Measurements from ENCODE around the gene PTPN7.
A peak's percentile ranks its signal among the peaks of the same experiment; 100 is the strongest.

Gene PTPN7

DNA sequence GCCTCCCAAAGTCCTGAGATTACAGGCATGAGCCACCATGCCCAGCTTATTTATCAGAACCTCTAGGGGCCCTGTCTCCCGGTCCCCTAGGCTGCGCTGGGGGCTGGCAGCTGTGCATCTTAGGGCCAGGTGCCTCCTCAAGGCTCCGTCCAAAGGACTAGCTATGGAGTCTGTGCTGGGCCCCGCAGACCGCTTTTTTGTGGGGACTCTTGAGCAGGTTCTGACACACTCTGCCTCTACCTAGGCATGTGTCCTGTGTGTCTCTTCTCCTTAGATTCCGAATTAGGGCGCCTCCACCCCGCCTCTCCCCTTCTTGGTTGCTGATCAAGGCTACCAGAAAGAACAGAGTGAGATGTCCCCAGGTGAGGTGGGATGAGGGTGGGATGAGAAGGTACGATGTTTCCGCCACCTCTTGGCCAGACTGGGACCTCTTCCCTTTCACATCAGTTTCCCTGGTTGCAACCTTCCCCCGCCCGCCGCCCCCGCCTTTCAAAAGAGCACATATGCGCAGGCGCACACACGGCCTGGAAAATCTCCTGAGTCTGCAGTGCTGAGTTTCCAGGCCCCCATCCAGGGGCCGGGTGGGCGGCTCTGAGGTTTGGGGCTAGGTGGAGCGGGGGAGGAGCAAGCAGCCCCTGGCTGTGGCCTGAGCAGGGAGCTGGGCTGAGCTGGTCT lies 5.0 kb upstream of the PTPN7 start:
- peak; percentile 65 for DNase-seq

DNA sequence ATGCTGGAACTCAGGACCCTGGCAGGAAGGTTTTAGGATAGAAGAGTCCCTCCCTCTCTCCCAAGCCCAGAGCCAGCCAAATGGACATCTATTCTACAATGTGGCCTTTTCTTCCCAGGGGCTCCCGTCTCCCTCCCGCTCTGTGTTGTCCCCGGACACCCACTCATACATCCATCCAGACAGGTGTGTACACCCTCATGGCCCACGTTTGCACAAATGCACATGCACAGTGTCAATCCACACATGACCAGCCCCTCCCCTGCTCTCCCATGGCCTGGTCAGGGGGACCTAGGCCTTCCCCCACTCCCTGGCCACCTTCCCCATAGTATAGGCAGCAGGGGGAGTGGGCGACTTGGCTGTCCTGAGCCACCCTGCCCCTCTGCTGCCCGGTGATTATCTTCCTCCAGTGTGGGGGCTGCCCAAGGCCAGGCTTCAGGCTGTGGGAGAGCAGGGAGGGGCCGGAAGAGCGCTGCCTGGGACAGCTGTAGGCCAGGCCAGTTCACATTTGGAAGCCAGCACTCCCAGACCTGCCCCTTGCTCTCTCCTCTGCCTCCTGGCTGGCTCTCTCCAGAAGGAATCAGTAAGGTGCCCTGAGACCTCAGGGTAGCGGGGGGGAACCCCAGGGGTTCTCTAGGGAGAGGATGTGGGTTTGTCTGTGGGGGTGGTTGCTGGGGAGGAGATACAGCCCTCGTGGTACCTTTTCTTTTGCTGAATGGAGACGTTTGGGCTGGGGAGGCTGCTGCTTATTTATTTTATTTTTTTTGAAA lies 4.1 kb upstream of the PTPN7 start:
- DNase-seq: peak; percentile 83

DNA sequence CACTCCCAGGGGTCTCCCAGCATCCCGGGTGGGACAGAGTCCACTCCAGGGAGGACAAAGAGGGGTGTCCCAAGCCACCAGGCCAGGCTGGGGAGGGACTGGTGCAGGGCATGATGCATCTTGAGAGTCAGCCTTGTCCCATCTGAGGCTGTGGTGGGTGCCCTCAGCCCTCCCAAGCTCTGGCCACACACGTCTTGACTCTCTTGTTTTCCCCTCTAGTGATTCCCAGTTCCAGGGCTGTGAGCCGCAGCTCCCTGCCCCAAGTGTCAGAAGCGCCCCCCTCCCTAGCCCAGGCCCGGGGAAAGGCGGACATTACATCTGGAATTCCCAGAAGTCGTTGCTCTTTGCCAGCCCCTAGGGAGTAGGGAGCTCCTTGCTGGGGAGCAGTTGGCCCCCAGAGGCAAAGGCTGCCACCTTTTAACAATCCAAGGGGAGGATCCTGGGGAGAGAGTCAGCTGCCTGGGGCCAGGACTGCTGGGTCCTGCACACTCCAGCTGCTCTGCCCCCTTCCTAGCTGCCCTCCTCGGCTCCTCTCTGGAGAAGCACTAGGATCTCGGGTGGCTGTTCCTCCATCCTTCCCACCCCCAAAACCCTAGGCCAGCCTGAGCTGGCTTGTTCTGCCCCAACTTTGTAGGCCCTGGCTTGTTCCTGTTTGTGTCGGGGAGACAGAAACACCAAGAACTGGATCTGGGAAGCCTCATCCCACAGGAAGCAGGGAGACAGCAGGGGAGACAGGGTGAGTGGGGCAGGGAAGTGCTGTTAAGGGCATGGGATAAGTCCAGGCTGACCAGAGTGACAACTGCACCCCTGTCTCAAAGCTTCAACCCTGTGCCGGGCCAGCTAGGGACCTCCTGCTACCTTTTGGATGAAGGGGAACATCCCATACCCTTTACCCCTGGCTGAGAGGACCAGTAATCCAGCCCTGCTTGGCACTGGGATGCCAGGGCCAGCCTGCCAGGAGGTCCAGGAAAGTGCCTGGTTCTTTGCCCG lies 3.2 kb upstream of the PTPN7 start:
- DNase-seq: no peak

DNA sequence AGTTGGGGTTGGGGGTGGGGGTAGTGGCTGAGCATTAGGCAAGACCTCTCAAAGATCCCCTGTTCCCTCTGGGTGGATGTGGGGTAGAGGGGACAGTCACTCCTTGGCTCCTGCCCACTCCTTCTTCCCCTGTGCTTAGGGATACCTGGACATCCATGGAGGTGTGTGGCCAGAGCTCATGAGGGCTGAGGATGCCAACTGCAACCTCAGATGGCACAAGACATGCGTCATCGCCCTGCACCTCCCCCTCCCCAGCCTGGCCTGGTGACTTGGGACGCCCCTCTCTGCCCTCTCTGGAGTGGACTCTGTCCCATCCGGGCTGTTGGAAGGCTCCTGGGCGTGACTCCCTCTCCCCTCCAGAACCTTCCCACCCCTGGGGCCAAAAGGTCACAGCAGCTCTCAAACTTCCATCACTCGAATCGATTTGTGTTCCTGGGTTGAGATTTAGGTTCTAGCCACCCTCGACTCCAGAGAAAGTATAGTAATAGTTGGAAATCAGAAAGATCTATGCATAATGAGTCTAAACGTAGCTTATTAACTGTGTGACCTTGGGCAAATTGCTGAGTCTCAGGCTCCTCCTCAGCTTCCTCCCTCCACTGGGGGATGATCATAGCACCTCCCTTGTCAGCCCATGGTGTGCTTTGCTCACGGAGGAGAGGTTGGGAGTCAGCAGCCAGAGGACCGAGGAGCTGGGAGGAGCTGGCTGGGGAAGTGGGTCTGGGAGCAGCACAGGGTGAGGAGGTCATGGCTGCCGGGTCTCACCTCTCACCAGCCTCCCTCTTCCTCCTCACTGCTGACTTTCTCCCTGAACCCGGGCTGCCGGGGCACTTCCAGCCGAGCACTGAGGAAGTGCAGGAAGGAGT lies 2.2 kb upstream of the PTPN7 start:
- peak; percentile 66 for DNase-seq

DNA sequence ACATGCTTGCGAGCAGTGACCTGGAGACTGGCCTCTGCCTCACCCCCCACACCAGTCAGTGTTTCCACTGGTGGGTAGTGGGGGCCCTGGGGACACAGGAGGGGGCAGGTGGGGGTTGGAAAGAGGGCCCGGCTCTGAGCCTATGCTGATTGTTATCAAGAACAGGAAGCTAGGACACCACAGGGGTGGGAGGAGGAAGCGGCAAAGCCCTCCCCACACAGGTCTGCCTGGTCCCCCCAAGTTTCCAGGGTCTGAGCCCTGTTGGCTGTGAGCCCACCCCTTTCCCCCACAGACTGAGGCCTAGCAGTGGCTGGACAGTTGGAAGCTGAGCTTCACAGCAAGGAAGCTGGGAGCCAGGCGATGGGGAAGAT lies 1.6 kb upstream of the PTPN7 start:
- DNase-seq: peak; percentile 71

GRCh38 chr1:202161151-202162046 lies 997 bp upstream of the PTPN7 start:
- no peak for DNase-seq

DNA sequence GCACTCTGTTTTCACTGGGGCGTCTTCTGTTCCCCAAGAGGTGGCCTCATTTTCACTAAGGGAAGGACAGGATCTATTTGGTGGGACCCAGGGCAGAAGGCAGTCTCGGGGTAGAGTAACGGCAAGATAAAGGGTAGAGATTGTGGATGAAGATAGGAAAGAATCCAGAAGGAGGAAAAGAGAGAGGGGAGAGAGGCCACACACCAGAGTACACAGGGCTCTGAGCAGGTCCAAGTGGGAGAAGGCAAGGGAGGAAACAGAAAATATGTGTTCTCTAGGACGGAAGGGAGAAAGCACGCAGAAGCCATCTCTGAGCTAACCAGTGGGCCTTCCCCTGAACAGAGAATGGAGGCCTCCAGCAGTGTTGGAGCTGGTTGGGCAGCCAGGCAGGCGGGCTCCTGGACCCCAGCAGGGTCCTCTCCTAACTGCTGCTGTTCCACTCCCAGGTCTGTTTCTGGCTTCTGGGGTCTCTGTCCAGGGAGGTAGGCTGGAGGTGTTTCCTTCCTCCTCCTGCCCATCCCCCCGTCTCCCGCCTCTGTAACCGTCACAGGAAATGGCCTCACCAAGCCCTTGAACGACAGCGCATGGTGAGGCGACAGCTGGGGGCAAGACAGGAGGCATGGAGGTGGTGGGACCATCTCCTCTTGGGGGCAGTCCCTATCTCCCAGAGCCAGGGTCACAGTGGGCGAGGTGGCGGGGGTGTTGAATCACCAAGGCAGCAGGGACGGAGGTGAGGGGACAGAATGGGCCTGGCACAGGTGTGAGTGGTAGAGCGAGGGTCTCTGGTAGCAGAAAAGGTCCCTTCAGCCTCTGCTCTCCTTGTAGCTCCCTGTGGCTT lies 649 bp downstream of the PTPN7 start:
- peak; percentile 86 for DNase-seq

- DNase-seq: peak; percentile 75
Measured at GRCh38 chr1:202158810-202159533, 1.4 kb downstream of the PTPN7 start.

- DNase-seq: no peak
Measured at GRCh38 chr1:202157945-202158344, 2.5 kb downstream of the PTPN7 start.

GRCh38 chr1:202156590-202156989 lies 3.8 kb downstream of the PTPN7 start:
- no peak for DNase-seq

- no peak for DNase-seq
Measured at GRCh38 chr1:202155478-202156021, 4.9 kb downstream of the PTPN7 start.

DNA sequence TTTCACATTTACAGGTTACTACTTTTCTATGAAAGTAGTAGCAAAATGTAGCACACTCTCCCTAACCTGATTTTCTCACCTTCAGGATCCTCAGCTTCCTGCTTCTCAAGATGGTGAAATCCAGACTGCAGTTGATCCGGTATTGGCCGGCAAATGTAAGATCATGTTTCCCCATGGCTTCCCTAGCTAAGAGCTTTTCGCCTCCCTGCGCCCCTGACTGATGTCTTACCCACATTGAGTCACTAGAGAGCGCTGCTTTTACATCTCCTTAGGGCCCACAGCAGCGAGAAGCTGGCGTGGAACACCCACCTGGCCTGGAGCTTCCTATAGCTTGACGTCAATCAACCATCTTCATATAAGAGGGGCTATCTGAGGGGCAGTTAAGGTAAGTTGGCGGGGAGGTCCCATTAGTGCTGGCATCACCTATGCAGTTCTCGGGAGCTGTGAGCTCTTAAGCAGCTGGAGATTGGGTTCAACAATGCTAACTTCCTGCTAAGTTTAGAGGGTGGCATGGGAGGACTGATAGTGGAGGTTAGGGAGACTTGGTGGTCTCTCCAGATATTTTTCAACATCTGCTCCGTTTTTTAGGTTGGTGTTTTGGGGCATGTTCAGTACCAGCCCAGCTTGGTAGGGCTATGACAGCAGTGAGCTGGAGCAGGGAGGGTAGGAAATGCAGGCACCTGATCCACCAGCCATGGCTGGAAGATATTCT lies 5.5 kb downstream of the PTPN7 start:
- peak; percentile 67 for DNase-seq

DNA sequence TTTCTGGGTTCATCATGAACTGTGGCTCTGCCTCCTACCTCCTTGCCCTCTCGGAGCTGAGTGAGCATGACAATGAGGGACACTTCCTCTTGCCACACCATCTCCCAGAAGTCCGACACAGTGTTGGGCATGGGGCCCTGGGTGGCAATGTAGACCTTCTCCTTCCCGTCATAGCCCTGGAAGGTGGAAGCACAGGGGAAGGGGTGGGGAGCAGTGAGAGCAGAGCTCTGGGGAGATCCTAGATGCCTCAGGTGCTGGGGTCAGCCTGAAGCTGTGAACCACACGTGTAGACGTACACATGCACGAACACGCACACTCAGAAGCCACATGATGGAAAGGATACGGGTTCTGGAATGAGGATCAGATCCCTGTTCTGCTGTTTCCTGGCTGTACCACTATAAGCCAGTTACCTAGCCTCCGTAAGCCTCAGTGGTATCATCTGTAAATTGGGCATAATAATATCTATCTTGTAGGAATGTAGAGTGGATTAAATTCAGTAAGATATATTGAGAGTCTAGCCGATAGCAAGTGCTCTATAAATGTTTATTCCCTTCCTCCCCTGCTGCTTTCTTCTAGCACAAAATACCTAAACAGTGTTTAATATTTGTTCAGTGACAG lies 6.1 kb downstream of the PTPN7 start:
- DNase-seq: no peak

GRCh38 chr1:202153284-202153683 lies 7.1 kb downstream of the PTPN7 start:
- no peak for DNase-seq

- no peak for DNase-seq
Measured at GRCh38 chr1:202152399-202152798, 8.0 kb downstream of the PTPN7 start.

DNA sequence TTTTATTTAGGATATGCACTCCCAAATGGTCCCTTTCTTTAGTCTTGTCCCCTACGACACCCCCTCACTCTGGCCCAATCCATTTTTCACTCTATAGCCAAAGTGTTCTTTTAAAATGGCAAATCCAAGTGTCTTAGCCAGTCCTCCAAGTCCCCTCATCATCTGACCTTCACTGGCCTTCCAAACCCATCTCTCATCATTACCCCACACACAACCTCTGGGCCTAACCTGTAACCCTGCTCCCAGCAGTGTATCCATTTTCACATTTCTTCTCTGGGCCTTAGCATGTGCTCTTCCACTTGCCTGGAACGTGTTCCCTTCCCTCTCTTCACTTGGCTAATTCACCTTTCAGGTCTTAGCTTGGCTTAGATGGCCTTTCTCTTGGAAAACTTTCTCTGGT lies 9.4 kb downstream of the PTPN7 start:
- no peak for DNase-seq

- no peak for DNase-seq
Measured at GRCh38 chr1:202150602-202151001, 9.8 kb downstream of the PTPN7 start.

- DNase-seq: no peak
Measured at GRCh38 chr1:202150187-202150586, 10.2 kb downstream of the PTPN7 start.
